ENCODE data around the gene CLIC2. TPM values are rescaled to one million over a fixed set of nuclear protein-coding genes. Genes with fewer than 3 reads are reported as not detected.

CLIC2 gene
- total RNA-seq, 1 donor, result 1.3 TPM

DNA sequence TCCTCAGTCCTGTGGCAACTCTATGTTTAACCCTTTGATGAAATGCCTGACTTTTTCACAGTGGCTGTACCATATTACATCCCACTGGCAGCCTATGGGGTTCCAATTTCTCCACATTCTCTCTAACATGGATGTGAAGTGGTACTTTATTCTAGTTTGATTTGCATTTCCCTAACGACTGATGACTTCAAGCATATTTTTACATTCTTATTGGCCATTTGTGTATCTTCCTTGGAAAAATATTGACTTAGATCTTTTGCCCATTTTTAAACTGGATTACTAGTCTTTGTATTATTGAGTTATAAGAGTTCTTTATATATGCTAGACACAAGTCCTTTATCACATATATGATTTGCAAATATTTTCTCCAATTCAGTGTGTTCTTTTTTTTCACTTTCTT is 68.0 kb downstream of the CLIC2 start:
- DNase-seq (ENCODE audit: low read depth), result no peak

DNA sequence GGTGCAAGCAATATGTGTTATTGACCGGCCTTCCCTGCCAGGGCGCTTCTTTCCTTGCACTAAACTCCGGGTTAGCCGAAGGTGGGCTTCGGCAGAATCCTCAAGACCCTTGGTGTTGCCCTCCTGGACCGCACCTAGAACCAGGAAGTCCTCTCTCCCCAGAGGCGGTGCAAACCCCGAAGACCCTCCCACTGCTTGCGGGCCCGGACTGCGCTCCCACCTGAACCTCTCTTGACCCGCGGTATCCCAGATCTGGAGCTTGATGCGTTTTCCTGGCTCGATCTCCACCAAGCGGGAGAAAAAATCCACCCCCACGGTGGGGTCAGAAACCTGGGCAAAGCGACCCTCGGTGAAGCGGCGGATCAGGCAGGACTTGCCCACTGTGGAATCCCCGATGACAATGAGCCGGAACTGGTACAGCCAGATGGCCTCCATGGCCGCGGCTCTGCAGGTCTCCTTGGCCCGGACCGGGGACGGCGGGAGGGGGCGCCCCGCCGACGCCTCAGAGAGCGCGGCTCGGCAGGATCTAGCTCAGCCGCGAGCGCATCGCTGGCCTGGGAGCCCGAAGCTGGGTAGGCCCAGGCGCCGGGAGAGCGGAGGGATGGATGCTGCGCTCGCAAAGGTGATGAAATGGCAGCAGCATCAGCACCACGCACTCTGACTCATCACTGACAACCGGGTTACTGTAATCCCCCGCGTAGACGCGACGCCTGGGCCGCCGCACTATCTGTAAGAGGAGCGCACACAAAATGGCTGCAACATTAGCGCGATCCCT is 70.4 kb downstream of the CLIC2 start, which contains the start of gene RAB39B:
TSS of gene RAB39B (minus strand) at position 638 of the 775 bp plus-strand sequence. CDS start at position 435, 203 bp downstream.
- TF ChIP-seq, protein P1, sequence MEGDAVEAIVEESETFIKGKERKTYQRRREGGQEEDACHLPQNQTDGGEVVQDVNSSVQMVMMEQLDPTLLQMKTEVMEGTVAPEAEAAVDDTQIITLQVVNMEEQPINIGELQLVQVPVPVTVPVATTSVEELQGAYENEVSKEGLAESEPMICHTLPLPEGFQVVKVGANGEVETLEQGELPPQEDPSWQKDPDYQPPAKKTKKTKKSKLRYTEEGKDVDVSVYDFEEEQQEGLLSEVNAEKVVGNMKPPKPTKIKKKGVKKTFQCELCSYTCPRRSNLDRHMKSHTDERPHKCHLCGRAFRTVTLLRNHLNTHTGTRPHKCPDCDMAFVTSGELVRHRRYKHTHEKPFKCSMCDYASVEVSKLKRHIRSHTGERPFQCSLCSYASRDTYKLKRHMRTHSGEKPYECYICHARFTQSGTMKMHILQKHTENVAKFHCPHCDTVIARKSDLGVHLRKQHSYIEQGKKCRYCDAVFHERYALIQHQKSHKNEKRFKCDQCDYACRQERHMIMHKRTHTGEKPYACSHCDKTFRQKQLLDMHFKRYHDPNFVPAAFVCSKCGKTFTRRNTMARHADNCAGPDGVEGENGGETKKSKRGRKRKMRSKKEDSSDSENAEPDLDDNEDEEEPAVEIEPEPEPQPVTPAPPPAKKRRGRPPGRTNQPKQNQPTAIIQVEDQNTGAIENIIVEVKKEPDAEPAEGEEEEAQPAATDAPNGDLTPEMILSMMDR (IDR thresholded peaks at IDR 0.05; ENCODE audit: insufficient read depth, low read depth, low read length), result no peak
- H3K4me3 ChIP-seq (ENCODE audit: low read depth, low read length), result no peak within 1 kb of the TSS
- peak; percentile 40 for DNase-seq (ENCODE audit: low read depth)

More for the DNA sequence above, 68.0 kb downstream of the CLIC2 start:
- no peak overlapping the region for H3K4me3 ChIP-seq (ENCODE audit: low read depth, low read length)
- TF ChIP-seq, protein P1 (IDR thresholded peaks at IDR 0.05; ENCODE audit: insufficient read depth, low read depth, low read length), result no peak

DNA sequence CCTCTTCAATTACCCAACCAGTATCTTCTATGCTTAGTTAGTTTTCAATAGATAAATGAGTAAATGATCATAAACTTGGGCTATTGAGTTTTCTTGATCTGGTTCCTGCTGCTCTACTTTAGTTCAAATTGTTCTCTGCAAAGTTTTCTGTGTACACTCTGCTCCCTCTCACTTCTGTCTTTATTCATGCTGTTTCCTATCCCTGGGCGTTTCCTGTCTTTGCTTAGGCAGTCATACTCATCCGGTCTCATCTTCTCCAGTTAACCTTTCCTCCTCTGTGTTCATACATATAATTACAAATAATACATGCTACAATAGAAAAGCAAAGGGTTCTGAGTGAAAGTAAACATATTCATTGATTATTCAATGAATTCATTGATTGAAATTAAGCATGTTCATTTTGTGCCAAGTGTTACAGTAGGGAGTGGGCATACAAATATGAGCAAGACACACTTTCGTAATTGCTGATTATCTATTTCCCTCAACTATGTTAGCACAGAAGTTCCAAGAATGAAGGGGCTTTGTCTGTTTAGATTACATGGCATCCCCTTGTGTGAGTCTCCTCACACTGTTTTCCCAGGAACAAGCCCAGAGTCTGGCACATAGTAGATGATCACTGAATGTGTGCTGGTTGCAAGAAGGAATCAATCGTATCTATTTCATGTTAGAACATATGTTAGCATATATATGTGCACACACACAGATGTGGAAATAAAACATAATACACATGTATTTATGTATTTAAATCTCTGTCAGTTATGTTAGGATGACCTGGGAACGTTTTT is 71.3 kb downstream of the CLIC2 start:
- DNase-seq (ENCODE audit: low read depth), result no peak
- H3K4me3 ChIP-seq (ENCODE audit: low read depth, low read length), result no peak overlapping the region
- TF ChIP-seq, protein P1 (IDR thresholded peaks at IDR 0.05; ENCODE audit: insufficient read depth, low read depth, low read length), result no peak

DNA sequence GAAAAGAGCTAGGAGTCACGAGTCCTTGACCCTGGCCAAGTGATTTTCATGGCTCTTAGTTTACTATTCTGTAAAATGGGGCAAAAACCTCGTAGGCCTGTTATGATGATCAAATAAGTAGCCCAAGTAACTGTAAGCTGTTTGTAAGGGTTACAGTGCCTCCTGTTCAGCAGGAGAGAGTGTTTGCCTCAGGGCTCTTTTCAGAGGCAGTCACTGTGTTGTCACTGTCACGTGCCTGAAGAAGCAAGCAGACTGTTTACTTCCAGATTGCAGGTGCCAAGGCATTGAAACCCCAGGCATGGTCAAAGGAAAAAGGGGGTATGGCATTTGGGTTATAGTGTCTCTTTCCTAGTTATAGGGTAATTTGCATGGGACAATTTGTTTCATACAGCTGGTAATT is 74.7 kb downstream of the CLIC2 start:
- TF ChIP-seq, protein P1 (IDR thresholded peaks at IDR 0.05; ENCODE audit: insufficient read depth, low read depth, low read length), result no peak
- no peak overlapping the region for H3K4me3 ChIP-seq (ENCODE audit: low read depth, low read length)
- DNase-seq (ENCODE audit: low read depth), result no peak

DNA sequence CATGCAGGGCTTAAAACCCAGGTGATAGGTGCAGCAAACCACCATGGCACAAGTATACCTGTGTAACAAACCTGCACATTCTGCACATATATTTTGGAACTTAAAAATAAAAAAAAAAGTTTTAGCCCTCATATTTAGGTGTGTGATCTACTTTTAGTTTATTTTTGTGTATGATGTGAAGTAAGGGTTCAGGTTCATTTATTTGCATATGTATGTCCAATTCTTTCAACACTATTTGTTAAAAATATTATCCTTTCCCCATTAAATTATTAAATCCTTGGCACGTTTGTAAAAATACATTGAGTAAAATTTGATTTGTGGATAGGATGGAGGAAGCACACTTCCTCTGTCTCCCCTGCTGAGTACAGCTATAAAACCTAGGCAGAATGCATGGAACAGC is 83.0 kb downstream of the CLIC2 start:
- DNase-seq (ENCODE audit: low read depth), result no peak
- H3K4me3 ChIP-seq (ENCODE audit: low read depth, low read length), result no peak overlapping the region
- TF ChIP-seq, protein P1 (IDR thresholded peaks at IDR 0.05; ENCODE audit: insufficient read depth, low read depth, low read length), result no peak

DNA sequence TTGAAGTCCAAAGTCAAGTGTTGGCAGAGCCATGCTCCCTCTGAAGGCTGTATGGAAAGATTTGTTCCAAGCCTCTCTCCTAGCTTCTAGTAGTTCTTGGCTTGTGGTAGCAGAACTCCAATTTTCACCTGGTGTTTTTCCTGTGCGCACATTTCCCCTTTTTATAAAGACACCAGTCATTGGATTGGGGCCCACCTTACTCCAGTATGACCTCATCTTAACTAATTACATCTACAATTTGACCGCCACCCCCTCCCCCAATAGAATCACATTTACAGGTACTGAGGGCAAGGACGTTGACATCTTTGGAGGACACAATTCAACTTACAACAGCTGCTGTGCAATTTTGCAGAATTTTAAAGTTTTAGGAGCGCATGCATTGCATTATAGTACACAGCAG is 86.9 kb downstream of the CLIC2 start:
- DNase-seq (ENCODE audit: low read depth), result no peak
- H3K4me3 ChIP-seq (ENCODE audit: low read depth, low read length), result no peak overlapping the region
- TF ChIP-seq, protein P1 (IDR thresholded peaks at IDR 0.05; ENCODE audit: insufficient read depth, low read depth, low read length), result no peak
